Right forelimb (tissue), 1 donor: ENCODE data around the gene TIE1.

Experiments
- DNase-seq: peaks from one replicate; pipeline ENCODE4 v3.0.0-alpha.2; 2018

The TIE1 gene

DNA sequence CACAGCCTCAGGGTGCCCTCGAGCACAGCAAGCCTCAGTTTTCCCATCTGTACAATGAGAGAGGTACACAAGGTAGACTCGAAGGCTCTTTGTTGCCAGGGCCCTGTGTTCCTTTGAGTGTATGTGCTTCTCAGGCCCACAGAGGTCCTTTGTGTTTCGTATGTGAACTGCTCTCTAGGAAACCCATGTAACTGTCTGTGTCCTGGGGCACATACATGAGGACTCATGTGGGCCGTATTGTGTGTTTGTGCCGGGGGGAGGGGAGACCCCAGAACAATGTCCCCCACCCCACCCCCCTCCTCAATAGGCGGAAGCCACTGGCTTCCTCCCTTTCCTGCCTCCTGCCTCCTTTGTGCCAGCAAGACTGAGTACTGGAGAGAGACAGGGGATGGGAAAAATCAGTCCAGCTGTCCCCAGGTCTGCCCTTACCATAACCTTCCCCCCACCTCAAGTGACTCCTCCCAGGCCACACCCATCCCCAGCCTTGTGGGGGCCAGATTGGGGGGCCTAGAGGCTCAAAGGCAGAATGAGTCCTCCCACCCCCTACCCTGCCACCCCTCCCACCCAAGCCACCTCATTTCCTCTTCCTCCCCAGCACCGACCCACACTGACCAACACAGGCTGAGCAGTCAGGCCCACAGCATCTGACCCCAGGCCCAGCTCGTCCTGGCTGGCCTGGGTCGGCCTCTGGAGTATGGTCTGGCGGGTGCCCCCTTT, at the start of gene TIE1:
TSS of gene TIE1 (plus strand) at position 605 of the 717 bp plus-strand sequence. CDS start at position 695, 90 bp downstream.
- no peak for DNase-seq

- DNase-seq: no peak
These were observed 49.8 kb upstream of the TIE1 start for GRCh38 chr1:43251024-43251423.

DNA sequence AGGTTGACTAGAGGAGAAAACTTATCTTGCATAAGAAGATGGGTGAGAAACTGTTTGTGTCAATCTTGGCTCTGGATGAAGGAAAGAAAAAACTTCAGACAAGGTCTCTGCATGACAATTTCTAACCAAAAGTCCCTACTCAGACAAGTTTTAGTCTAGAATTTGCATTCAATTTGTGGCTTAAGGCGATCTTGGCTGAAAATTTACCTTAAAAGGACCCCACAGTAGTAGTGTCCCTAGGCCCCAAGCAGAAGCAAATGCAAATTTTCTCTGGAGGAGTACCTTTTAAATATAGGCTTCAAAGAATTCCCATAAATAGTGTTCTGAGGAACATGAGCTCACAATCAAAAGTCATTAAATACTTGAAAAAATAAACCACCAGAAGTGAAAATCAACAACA, 48.6 kb upstream of the TIE1 start:
- DNase-seq: no peak

DNA sequence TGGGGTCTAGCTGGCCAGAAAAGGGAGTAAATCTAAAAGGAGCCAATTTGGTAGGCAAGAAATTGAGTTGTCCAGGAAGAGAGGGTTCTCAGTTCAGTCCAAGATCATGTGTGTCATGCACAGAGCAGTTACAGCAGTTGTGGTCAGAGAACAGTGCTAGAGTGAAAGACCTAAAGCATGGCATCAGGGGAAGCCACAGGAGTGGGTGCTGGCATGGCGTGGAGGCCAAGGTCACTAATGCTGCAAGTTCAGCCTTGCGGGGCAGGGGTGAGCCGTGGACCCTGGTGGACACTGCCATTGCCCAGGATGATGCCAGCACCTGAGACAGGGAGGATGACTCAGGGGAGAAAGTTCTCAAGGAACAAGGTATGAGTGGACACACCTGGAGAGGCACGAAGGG, 47.6 kb upstream of the TIE1 start:
- no peak for DNase-seq

DNA sequence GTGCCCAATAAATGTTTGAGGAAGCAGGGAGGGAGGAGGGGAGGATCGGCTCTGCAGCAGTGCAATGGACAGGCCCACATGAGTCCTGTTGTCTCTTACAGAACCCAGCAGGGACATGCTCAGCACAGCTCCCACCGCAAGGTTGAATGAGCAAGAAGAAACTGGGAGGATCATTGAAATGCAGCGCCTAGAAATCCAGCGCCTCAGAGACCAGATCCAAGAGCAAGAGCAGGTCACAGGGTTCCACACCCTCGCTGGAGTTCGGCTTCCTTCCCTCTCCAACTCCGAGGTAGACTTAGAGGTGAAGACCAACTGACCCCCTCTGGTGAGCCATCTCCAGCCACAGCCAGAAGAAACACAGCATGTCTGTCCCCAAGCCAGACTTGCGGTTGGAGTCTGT, 46.9 kb upstream of the TIE1 start:
- DNase-seq: no peak

GRCh38 chr1:43255438-43256210, 45.2 kb upstream of the TIE1 start:
- no peak for DNase-seq

DNA sequence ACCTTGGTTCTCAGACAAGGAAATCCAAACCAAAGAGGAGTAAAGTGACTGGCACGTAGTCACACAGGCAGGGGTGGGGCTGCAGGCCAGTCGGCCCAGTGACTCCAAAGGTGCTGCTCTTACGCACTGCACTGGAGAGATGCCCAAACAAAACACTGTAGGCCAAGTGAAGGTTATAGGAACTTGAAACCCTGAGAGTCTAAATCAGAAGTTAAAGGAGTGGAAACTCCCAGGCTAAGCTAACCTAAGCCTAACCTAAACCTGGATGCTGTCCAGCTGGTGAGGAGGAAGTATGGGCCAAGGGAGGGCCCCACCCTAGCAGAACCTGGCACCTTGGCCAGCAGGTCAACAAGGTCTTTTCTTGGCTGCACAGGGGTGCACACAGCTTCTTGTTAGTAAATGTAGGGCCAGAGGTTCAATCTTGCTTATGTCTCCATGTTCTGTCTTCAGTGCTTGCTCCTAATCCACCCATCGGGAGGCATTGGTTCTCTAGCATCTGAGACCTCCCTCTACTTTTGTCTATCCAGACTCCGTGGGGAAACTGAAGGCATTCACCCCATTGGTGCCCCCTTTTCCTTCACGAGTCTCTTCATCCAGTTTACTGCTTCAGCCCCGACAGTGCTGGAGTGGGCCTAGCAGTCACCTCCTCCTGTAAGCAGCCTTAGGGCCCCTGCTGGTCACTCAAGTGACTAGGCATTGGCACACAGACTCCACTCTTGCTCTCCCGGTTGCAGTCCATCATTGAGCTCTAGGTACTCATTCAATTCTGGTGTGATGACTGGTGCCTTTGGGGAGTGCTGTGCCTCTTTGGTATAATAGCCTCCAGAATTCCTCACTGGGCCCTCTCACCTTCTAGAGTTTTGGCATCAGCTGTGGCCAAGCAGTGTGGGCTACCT, 43.9 kb upstream of the TIE1 start:
- no peak for DNase-seq

GRCh38 chr1:43258370-43258769, 42.4 kb upstream of the TIE1 start:
- no peak for DNase-seq

DNA sequence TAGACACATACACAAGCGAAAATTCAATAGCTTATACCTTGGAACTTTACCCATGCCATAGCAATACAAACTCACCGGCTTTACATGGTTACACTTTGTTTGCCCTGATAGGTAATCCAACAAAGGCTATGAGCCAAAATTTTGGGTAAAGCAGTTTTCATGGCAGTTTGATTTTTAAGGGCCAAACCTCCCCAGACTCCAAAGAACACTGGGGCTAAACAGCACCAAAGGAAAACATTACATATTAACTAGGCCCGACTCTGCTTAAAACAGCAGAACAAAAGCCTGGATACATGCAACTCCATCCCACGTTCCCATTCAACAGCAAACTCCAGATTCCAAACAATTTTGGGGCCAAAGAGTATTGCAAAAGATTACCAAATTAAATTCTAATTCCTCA, 35.4 kb upstream of the TIE1 start:
- DNase-seq: no peak

- DNase-seq: no peak
These were observed 33.9 kb upstream of the TIE1 start for GRCh38 chr1:43266881-43267280.

- no peak for DNase-seq
These were observed 33.4 kb upstream of the TIE1 start for GRCh38 chr1:43267291-43267805.

- no peak for DNase-seq
These were observed 32.9 kb upstream of the TIE1 start for GRCh38 chr1:43267818-43268425.

DNA sequence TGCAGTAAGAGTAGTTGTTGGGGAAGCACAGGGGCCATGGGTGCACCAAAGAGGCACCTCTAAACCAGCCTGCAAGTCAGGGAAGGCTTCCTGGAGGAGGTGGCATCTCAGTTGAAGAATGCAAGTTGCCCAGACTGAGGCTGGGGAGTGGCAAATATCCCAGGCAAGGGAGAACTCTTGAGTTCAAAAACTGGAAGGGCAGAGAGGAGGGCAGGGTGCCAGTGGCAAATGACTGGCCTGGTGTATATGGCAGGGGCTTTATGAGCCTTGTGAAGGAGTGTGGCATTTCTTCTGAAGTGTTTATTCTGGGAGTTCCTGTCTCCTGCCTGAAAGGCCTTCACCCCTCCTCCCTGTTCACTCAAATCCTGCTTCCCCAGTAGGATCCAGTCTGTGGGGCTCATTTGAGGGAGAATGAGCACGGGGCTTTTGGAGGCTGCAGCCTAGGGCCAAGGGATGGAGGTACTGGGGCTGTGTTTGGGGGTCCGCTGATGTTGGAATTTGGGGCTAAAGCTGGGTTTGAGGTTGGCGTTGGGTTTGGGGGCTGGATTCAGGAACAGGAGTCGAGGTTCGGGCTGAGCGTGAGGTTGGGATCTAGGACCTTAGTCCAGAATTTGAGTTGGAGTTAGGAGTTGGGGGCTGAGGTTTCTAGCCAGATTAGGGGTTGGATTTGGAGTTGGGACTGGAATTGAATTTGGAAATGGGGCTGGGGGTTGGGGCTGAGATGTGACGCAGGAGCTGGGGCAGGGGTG, 31.0 kb upstream of the TIE1 start, which contains the start of gene TMEM125:
TSS of gene TMEM125 (plus strand) at position 357 of the 749 bp plus-strand sequence. CDS start 2,740 bp downstream, outside the sequence.
- DNase-seq: no peak

DNA sequence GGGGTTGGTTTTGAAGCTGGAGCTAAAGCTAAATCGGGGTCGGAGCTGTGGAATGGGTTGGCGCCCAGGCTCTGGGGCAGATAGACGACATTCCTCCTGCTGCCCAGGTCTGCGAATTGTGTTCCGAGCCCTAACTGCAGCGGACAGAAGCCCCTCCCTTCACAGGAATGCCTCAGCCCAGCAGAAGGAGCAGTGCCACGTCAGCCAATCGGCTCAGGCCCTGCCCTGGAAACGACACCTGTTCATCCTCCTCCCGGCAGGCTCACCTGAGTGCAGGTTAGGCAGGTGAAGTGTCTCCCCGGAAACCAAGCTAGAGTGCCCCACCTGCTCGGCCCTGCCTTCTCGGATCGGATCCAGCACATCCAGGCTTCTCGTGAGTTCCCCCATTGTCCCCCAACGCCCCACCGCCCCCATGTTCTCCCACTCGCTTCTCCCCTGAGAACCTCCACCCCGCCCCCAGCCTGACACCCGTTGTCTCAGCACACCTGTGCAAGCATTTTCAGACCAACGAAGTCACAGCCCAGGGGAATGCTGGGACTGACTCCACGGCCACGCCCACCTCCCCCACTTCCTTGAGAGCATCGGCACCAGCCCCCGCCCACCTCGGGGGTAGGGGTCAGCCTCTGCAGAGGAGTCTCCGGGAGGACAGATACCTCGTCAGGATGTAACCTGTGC, 30.2 kb upstream of the TIE1 start:
- DNase-seq: no peak

- no peak for DNase-seq
These were observed 29.3 kb upstream of the TIE1 start for GRCh38 chr1:43271186-43272118.

DNA sequence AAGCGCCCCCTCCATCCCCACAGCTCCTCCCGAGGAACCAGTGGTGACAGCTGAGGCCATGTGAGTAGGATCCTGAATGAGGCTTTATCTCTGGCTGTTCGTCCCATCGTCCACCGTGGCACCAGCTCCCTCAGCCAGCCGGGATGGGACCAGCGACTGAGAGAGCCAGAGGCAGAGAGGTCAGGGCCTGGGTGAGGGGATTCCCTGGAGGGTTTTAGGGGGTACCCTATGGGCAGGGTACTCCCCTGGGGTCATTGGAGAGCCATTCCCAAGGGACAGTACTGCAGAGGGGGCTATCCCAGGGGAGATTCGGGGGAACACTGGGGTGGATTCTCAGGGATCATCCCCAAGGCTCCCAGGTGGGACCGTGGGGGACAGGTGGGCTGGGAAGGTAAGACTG, 28.6 kb upstream of the TIE1 start:
- DNase-seq: no peak

- DNase-seq: no peak
These were observed 27.9 kb upstream of the TIE1 start for GRCh38 chr1:43272576-43273571.

DNA sequence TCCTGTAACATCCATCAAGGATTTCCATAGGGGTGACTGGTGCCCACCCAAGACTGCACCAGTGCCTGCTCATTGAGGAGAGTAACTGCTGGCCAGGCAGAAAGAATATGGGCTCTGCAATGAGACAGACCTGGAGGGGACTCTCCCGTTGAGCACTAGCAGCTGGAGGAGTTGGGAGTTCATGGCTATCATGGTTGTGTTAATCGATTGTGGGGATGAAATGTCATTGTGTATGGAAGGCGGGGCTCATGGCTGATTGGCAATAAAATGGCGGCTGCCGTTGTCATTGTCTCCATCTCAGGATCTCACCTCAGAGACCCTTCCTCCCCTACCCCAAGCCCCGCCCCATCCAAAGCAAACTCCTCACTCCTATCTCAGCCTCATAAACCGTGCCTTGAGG, 27.1 kb upstream of the TIE1 start:
- no peak for DNase-seq
